ENCODE measurements around the gene MAD1L1. TPM values are rescaled to one million over a fixed set of nuclear protein-coding genes. Genes with fewer than 3 reads are reported as not detected.

Gene MAD1L1
- total and polyA plus RNA-seq, 8 donors = 12.8 to 469 (median 27.3) TPM

DNA sequence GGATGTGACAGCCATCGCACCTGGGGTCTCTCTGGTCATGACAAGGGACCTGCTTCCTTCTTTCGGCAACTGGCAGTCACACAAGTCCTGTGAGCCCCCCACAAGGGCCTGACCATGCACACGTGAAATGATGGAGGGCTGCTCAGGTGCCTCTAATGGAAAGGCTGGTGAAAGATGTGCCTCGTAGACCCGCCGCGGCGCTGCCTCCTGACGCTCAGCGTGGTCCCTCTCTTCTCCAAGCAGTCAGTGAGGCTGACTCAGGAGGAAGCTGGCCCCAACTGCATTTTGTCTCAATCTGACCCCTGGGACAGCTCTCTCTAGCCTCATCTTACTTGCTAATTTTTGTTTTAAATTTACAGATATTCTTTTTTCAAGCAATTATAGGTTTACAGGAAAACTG is 100.9 kb downstream of the MAD1L1 start:
- WGBS, 5 donors = 89 to 100% (median 94%) methylated on average over 8 to 10 of the region's 10 CpGs
- DNase-seq = no peak
- intact Hi-C loops (cut with DNase I; ENCODE audit: low total_unique reads) = no loop called here
- no peaks in the 10 kb centered on the region for H3K4me1 ChIP-seq
- H3K27ac ChIP-seq = no peak overlapping the region
- peaks cover 0 to 42% (median 38%) of the 10 kb centered on the region in 4 donors for H3K36me3 ChIP-seq
- H3K4me3 ChIP-seq = no peak overlapping the region
- TF ChIP-seq, protein P1, sequence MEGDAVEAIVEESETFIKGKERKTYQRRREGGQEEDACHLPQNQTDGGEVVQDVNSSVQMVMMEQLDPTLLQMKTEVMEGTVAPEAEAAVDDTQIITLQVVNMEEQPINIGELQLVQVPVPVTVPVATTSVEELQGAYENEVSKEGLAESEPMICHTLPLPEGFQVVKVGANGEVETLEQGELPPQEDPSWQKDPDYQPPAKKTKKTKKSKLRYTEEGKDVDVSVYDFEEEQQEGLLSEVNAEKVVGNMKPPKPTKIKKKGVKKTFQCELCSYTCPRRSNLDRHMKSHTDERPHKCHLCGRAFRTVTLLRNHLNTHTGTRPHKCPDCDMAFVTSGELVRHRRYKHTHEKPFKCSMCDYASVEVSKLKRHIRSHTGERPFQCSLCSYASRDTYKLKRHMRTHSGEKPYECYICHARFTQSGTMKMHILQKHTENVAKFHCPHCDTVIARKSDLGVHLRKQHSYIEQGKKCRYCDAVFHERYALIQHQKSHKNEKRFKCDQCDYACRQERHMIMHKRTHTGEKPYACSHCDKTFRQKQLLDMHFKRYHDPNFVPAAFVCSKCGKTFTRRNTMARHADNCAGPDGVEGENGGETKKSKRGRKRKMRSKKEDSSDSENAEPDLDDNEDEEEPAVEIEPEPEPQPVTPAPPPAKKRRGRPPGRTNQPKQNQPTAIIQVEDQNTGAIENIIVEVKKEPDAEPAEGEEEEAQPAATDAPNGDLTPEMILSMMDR (IDR thresholded peaks at IDR 0.05) = no peak
- no peak for TF ChIP-seq POLR2A (IDR thresholded peaks at IDR 0.05)
- no peak for TF ChIP-seq POLR2AphosphoS5 (IDR thresholded peaks at IDR 0.05)
- no peak for TF ChIP-seq EP300 (IDR thresholded peaks at IDR 0.05)
- no peaks in the 10 kb centered on the region for H3K27me3 ChIP-seq
- no peaks in the 10 kb centered on the region for H3K9me3 ChIP-seq

DNA sequence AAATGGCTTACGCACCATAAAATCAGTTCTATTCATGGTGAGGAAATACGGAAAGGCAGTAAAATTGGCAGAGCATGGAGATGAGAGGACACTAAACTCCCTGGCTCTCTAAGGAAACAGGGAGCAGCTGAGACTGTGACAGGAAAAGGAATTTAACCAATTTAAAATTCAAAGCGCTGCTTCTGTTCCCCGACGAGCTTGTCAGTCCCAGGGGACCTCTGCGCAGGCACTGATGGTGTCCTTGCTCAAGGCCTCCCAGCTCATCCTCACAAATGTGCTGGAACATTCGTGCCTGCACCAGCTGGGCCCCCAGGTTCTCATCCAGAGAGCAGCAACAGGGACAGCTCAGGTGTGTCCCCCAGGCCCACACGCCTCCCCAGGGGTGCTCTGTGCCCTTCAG is 101.4 kb downstream of the MAD1L1 start:
- no peak overlapping the region for H3K27ac ChIP-seq
- no peak for TF ChIP-seq EP300 (IDR thresholded peaks at IDR 0.05)
- no peak for TF ChIP-seq POLR2AphosphoS5 (IDR thresholded peaks at IDR 0.05)
- TF ChIP-seq POLR2A (IDR thresholded peaks at IDR 0.05) = no peak
- TF ChIP-seq, protein P1 (IDR thresholded peaks at IDR 0.05) = no peak
- H3K4me3 ChIP-seq = no peak overlapping the region
- peaks cover 0 to 37% (median 34%) of the 10 kb centered on the region in 4 donors for H3K36me3 ChIP-seq
- 90 to 96% (median 93%) methylated on average over 8 of the region's 8 CpGs for WGBS, 5 donors
- DNase-seq = no peak
- no peaks in the 10 kb centered on the region for H3K9me3 ChIP-seq
- no peaks in the 10 kb centered on the region for H3K27me3 ChIP-seq
- H3K4me1 ChIP-seq = no peaks in the 10 kb centered on the region
- intact Hi-C loops (cut with DNase I; ENCODE audit: low total_unique reads) = no loop called here

DNA sequence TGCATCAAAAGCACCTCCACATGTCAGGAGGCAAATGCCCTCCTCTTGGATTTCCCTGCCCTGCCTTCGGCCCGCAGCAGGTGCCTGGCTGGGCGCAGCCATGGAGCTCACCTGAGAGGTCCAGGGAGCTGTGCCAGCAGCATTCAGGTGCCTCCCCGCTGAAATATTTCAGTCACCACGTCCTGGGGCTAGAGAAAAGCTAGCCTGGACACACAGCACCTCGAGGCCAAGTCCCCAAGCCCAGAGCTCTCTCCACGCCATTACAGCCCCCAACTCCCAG is 102.7 kb downstream of the MAD1L1 start:
- TF ChIP-seq POLR2A (IDR thresholded peaks at IDR 0.05) (no peak), EP300 (IDR thresholded peaks at IDR 0.05) (no peak), POLR2AphosphoS5 (IDR thresholded peaks at IDR 0.05) (no peak)
- TF ChIP-seq, protein P1 (IDR thresholded peaks at IDR 0.05) = no peak
- WGBS, 5 donors = 90 to 97% (median 94%) methylated on average over 6 to 7 of the region's 7 CpGs

DNA sequence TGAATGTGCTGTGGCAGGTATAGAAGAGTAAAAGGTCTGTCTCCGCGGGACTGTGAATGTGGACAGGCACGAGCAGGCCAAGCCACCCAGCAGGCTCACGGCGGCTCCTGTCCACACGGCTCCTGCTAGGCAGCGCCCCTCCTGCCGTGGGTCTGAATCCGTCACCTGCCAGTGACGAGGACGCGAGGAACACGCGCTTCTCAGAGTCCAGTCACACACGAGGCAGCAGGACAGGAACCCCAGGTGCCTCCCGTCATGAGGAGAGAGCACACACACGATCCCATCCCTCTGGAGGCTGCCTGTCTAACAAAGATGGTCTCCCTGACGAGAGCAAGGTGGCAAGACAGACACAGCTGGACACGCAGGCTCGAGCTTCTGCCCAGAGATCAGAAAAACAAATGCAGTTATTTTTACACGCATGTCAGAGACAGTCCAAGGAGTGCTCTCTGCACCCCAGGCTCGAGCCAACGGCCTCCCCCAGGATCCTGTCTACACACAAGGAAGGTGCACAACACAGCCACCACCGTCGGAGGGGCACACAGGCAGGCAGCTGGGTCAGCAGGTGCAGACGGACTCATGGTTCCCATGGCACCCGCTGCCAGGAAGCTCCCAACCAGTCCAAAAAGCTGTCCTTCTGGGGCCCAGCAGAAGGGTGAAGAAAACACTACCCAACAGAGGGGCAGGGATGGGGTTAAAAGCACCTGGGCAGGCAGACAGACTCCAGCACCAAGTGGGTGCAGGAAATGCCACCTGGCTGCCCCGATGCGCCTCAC is 103.2 kb downstream of the MAD1L1 start:
- TF ChIP-seq POLR2AphosphoS5 (IDR thresholded peaks at IDR 0.05) (no peak), POLR2A (IDR thresholded peaks at IDR 0.05) (no peak), EP300 (IDR thresholded peaks at IDR 0.05) (no peak)
- TF ChIP-seq, protein P1 (IDR thresholded peaks at IDR 0.05) = no peak
- no peak overlapping the region for H3K4me3 ChIP-seq
- no peak for DNase-seq
- WGBS, 5 donors = 85 to 88% (median 86%) methylated on average over 21 to 29 of the region's 29 CpGs
- no peaks in the 10 kb centered on the region for H3K9me3 ChIP-seq
- H3K27me3 ChIP-seq = no peaks in the 10 kb centered on the region
- intact Hi-C loops (cut with DNase I; ENCODE audit: low total_unique reads) = no loop called here
- no peak overlapping the region for H3K27ac ChIP-seq
- H3K36me3 ChIP-seq = peaks cover 0 to 44% (median 36%) of the 10 kb centered on the region in 4 donors
- no peaks in the 10 kb centered on the region for H3K4me1 ChIP-seq

More for the DNA sequence above, 102.7 kb downstream of the MAD1L1 start:
- intact Hi-C loops (cut with DNase I; ENCODE audit: low total_unique reads) = no loop called here
- peaks cover 0 to 40% (median 35%) of the 10 kb centered on the region in 4 donors for H3K36me3 ChIP-seq
- H3K9me3 ChIP-seq = no peaks in the 10 kb centered on the region
- no peak for DNase-seq
- no peak overlapping the region for H3K27ac ChIP-seq
- no peaks in the 10 kb centered on the region for H3K27me3 ChIP-seq
- no peak overlapping the region for H3K4me3 ChIP-seq
- no peaks in the 10 kb centered on the region for H3K4me1 ChIP-seq
